ENCODE results near the gene RELCH.

DNA sequence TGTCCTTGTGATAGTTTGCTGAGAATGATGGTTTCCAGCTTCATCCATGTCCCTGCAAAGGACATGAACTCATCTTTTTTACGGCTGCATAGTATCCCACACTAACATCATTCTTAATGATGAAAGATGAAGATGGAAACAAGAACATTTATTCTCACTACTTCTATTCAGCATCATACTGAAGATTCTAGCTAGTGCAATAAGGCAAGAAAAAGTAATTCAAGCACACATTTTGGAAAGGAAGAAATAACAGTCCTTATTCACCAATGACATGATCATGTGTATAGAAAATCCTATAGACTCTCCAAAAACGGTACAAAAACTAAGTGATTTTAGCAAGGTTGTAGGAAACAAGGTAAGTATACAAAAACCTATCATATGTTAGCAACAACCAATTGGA, 37.2 kb downstream of the RELCH start:
- TF ChIP-seq TAF1 (IDR thresholded peaks at IDR 0.05; ENCODE audit: borderline replicate concordance, low read depth, low read length) (no peak), POLR2A (IDR thresholded peaks at IDR 0.05; ENCODE audit: low read depth, low read length) (no peak), POLR2AphosphoS5 (IDR thresholded peaks at IDR 0.05; ENCODE audit: low read depth, low read length) (no peak)

Measured in GM12892 (cell line).